NCI-H2081 treated with DMSO at 0.1 percent for 48 hours (cell line): ENCODE measurements around the gene SLC22A5.
"Not testable (repeated sequence)": the region's sequence is repeated elsewhere in the genome, so short reads cannot be mapped to it uniquely, and the experiment has no call there.

ENCODE experiments used
- DNase-seq: peaks from one replicate; lab custom pipeline; 2025; lab: John Stamatoyannopoulos, UW

The SLC22A5 gene

DNA sequence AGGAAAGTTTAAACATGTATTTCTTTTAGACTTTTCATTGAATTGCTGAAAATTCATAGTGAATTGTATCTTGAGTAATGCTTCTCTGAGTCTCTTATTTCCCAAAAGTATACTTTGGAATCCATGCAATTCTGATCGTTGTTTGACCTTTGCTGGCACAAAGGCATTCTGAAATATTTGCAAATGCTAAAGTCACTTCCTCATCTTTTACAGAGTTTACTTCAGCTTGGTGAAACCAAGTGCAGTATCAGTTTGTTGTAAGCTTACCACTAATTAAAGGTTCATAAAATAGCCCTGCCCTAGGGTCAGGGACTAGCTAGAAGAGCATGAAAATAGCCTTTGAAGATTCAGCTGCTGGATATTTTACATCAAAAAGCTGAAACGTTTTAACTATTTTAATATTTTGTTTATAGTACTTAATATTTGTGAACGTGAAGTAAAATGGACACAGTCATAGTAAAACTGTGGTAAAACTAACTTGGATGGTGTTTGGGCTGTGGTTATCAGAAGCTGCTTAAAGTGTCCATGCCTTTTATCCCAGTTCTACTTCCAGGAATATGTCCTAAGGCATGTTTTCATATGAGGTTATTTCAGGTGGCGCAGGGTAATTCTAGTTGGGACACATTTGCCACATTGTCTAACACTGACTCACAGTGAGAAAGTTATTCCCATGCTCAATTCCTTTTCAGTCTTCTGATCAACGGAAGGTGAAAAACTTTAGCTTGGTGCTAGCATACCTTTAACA lies 45.3 kb downstream of the SLC22A5 start:
- no peak for DNase-seq

DNA sequence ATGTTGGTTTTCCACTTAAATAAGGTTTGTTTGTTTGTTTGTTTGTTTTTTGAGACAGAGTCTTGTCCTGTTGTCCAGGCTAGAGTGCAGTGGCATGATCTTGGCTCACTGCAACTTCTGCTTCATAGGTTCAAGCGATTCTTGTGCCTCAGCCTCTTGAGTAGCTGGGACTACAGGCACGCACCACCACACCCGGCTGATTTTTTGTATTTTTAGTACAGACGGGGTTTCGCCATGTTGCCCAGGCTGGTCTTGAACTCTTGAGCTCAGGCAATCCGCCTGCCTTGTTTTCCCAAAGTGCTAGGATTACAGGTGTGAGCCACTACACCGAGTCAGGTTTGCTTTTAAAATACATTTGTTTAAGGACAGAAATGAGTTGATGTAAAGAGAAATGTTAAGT lies 46.0 kb downstream of the SLC22A5 start:
- not testable (repeated sequence) for DNase-seq

DNA sequence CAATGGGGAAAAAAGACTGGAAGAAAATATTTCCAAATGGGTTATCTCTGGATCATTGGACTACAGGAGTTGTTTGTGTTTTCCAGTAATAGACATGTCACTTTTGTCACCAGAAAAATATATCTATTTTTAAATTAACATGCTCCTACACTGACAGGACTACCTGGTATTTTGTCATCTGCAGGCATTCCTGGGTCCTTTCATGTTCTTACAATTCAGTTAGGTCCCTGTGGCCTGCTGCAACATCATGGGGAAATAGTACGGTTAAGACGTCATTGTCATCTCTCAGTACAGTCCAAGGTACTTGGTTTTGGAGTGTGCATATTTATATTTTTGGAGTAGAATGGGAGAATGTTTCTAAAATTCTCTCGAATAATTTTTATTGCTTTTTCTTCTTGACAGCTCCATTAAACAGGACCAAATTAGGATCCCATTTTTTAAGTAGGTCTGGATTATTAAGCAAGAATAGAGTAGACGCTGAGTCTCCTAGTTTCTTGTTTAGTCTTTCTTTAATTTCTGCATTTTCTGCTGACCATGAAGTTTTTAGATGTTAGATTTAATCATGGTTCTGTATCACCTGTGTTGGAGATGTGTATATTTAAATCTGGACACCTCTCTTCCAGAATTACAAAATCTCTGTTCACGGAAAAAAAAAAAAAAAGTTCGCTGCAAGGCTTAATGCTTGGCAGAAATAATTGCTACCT lies 46.9 kb downstream of the SLC22A5 start:
- no peak for DNase-seq

DNA sequence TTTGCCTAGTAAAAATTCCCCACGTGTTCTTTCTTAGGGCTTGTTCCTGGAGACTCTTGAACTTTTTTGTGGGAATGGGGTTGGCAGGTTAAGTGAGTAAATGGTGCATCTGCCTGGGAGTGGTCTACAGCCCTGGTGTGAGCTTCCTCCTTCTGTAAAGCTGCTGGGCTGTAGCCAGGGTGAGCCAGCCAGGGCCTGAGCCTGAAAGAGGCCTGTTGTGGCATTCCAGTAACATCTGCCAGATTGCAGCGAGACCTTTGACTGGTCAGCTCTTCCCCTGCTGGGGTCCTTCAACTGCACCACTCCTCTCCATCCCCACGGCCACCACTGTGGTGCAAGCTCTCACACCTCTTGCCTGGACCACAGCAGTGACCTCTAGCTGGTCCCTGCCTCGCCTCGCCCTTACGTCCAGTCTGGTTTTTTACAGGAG lies 47.5 kb downstream of the SLC22A5 start:
- DNase-seq = no peak

DNA sequence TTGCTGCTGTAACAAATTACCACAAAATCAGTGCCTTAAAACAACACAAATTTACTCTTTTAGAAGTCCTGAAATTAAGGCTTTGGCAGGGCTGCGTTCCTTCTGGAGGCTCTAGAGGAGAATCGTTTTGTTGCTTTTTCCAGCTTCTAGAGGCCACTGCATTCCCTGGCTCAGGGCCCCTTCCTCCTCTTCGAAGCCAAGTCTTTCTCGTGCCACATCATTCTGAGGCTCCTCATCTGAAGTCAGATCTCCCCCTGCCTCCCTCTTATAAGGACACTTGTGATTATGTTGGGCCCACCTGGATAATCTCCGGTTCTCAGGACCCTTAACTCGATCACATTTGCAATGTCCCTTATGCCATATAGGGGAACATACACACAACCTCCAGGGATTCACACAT lies 48.0 kb downstream of the SLC22A5 start:
- no peak for DNase-seq

DNA sequence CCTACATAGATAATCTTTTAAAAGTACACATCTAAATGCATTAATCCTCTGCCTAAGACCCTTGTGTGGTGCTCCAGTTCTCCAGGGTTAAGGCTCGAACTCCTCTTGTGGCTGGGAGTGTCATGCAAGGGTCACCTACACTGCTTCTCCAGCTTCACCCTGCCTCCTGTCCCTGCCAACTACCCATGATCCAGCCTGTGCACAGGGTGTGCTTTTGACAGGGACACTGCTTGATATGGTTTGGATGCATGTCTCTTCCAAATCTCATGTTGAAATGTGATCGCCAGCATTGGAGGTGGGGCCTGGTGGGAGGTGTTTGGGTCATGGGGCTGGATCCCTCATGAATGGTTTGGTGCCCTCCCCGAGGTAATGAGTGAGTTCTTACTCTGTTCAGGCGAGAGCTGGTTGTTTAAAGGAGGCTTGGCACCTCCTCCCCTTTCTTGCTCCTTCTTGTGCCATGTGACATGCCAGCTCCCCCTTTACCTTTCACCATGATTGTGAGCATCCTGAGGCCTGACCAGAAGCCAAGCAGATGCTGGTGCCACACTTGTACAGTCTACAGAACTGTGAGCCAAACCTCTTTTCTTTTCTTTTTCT lies 48.5 kb downstream of the SLC22A5 start:
- DNase-seq = no peak

DNA sequence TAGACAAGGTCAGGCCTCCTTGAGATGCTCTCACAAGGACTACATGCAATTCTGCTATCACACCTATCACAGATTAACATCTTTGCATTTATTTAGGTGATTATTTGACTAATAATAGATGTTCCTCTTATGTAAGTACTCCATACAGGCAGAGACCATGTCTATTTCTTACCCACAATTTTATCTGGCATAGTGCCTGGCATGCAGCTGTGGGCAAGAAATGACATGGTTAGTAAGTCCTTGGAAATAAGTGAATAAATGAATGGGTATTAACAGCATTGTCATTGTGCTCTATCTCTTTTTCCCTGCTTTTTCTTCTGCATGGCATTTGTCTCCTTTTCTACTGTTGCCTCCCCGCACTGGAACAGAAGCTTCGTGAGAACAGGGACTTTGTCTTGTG lies 49.4 kb downstream of the SLC22A5 start:
- no peak for DNase-seq

DNA sequence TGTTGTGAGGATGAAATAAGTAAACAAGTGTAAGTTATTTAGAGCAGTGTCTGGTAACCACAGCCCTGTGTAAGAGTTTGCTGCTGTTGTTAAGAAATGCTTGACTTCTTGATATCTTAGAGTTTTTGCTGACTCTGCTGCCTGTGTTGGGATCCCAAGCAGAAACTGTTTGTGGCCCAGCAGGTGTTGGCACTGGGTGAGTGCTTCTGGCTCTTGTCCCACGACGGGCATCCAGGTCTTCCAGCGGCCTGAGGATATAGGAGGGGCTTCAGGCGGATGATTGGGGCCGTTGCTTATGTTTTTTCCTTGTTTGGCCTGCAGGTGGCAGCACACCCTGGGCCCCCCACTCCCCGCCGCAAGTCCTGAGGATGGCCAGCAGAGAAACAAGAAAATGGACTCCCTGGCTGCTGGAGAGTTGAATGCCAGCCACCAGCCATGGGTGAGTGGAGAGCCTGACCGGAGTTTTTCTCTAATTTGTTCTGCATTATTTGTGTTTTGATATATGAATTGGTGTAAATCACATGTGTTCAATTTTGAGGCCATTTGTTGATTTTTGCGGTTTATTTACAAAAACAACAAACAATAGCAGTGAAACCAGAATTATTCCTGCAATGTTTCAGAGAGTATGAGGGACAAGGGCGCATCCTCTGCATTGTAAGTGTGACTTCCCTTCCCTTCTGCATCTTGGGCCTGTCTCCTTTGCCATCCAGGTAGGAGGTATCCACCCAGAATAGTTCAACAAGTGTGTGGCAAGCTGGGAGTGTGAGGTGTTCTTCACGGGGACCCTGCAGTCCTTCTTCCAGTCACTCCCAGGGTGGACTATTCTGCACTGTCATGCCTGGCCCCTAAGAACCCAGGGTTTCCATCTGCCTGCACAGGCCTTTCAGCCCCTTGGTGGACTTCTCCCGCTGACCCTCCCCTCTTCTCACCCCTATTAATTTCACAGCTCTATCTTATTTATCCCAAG lies 50.3 kb downstream of the SLC22A5 start:
- no peak for DNase-seq

DNA sequence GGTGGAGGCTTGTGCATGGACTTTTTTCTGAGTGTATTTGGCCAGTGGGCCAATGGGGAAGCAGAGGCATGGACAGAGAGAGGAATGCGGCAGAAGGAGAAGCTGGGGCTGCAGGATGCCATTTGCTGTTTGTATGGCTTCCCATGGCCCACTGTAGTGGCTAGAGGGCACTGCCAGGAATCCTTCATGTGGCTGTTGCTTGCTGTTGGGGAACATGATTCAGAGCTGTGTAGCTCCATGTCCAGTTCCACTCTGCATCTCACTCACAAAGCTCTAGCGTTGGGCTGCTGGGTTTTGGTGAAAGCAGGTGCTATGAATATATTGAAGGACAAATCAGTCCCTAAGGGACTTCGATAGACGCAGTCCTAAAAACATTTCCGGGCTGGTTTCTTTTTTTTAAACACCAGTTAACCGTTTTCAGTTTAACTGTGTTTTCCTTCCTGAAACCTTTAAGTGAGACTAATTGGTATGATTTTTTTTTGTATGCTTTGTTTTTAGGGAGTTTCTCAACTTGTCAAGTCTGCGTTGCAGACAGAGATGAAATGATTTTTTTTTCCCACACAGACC lies 51.3 kb downstream of the SLC22A5 start:
- no peak for DNase-seq

DNA sequence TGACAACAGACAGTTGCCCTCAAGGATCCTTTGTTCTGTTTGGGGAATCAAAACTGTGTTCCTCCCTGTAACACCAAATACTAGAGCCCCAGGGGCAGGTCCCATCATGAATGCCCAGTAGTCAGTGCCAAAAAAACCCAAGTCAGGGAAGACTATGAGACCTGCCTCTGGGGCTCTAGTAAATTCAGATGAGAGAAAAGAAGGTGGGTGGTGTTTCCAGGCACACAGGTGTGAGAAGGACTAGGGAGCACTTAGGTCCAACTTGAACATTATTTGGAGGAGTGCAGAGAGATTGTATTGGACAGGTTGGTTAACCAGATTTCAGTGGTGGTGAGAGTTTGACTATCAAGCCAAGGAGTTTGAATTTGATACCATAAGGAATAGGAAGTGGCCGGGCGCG lies 52.0 kb downstream of the SLC22A5 start:
- DNase-seq = no peak

DNA sequence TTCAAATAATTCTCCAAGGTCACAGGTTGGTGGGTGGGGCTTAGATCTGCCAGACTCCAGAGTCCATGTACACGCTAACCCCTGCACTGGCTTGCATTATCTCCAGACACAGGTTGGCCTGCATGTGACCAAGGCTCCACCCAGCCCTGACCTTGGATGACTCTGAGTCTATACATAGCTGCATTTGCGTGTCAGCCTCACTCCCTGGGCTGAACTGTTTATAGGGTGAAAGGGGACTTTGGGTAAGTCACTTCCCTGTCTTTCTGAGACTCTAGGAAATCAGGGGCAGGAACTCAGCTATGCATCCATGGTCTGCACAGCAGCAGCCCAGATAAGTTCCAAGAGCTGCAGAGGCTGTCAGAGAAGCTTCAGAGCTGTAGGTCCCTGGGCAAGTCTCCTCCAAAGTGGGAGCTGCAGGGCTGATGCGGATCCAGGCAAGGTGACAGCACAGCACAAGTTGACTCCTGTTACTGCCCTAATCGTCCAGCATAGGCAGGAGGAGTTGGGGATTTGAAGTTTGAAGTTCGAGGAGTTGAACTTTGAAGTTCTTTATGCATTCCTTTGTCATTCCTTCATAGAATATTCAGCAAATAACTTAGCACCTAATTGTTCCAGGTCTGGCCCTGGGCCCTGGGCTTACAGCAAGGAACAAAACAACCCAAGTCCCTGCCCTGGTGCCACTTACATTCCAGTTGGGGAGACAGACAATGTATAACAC lies 53.4 kb downstream of the SLC22A5 start:
- no peak for DNase-seq

DNA sequence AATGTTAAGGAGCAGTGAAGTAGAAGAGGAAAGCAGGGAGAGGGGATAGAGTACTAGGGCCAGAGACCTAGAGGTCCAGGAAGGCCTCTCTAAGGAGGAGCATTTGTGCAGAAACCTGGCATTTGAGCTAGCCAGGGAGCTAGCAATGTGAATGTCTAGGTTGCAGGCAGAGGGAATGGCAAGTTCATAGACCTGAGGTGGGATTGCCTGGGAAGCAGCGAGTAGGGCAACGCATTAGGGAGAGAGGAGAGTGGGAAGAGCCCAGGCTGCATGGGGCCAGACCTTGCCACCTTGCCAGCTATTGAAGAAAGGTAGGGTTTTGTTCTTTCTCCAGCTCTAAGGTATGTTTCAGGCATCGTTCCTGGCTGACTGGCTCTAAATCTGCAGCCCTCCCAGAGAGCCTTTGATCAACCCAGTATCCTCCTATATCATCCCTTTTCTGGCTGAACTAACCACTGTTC lies 54.0 kb downstream of the SLC22A5 start:
- DNase-seq = no peak

DNA sequence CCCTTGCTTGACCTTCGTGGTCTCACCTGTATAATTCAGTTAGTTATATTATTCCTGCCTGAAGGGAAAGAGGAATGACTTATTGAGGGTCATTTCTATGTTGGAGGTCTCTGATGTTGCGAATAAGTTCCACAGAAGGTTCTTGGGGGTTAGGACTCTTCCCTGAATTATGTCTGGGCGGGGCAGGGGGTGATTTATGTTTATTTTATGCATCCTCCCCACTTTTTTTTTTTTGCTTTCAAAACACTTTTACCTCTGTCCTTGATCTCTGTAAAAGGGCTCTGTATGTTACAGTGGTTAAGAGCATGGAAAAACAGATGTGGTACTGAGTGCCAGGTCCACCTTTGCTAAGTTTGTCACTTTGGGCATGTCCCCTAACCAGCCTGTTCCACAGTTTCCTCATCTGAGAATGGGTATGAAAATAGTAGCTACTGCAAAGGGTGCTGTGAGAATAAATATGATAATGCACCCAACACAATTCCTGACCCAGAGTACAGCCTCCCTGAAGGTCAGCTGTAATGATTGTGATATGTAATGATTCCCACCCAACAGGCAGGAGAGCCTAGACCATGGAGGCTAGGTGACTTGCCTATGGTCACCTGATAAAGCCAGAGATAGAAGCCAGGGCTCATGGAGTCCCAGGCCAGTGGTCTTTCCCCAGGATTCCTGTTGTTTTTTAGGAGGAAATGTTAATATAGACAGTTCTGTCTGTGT lies 54.8 kb downstream of the SLC22A5 start:
- no peak for DNase-seq

DNA sequence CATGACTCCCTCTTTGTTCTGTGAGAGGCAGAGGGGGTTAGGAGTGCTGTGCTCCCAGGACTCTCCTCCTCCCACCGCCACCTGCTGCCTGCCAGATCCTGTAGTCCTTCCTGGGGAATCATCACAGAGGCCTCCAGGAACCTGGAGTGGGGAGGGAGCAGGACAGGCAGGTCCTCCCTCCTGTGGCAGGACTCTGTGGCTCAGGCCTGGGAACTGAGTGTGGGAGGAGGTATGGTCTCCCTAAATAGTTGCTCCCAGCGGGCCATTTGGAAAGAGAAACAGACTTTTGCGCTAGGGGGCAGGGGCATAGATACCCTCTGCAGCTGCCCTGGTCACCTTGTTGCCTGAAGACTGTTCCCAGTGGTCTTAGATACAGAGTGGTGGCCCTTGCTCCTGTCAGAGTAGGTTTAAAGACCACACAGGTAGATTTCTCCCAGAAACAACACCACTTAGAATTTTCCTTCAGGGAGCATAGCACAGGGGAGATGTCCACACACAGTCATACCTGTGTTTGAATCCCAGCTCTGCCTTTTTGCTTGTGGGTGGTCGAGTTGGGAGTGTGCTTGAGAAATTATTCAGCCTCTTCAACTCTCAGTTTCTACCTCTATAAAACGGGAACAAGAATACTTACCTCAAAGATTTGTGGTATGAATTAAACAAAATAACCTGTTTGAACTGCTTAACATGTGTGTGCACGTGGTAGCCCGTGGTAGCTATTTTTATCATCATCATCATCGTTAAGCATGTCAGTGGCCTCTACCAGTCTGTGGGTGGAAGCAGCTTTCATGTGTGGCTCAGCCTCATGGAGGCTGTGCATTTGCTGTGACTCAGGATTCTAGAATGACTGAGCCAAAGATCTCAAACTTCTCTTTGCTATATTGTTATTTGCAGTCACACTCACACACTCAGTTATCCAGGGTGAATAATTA lies 55.8 kb downstream of the SLC22A5 start:
- no peak for DNase-seq

DNA sequence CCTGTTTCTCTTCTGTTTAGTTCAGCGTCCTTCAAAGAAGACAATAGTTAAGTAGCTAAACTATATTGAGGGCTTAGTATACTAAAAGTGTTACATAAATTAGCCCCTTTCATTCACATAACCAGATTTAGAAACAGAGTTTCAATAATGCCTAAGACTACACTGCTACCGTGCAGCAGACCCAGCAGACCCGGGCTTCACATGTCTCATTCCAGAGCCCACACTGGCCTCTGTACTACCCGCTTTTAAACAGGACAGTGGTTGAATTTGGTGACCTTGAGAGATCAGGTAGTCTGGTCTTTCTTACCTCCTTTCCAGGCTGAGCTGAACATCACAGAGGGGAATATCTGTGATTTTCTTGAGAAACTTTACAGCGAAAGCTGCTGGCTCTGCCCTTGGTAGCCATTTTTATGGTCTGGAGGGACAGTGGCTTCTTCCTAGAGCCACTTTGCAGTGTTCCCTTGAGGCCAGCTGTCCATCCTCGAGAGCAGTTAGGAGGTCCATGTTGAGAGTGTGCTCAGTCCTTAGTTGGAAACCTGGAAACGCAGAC lies 56.5 kb downstream of the SLC22A5 start:
- no peak for DNase-seq

DNA sequence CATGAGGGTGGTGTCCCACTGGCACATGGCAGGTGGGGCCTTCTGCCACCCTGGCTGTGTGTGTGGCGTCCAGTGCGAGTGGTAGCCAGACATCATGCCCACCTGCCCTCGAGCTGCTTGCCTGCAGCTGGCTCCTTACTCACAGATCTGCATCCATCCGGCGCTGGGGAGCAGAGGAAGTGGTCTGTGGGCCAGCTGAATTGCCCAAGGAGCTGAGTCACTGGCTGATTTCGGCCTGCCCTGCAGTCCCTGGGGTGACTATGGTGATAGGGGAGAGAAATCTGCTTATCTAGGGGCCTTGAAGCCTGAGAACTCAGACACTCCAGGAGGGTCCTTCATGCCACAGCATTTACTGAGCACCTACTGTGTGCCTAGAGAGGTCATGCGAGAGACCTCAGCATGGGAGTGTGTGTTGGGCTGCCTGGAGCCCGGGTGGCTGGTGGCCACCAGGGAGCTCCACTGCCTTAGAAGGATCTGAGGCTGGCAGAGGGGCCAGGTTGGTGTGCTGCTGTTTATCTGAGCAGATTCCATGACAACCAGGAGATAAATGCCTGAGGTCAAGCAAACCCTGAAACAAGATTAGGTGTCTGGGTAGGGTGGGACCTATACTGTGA lies 57.1 kb downstream of the SLC22A5 start:
- no peak for DNase-seq

DNA sequence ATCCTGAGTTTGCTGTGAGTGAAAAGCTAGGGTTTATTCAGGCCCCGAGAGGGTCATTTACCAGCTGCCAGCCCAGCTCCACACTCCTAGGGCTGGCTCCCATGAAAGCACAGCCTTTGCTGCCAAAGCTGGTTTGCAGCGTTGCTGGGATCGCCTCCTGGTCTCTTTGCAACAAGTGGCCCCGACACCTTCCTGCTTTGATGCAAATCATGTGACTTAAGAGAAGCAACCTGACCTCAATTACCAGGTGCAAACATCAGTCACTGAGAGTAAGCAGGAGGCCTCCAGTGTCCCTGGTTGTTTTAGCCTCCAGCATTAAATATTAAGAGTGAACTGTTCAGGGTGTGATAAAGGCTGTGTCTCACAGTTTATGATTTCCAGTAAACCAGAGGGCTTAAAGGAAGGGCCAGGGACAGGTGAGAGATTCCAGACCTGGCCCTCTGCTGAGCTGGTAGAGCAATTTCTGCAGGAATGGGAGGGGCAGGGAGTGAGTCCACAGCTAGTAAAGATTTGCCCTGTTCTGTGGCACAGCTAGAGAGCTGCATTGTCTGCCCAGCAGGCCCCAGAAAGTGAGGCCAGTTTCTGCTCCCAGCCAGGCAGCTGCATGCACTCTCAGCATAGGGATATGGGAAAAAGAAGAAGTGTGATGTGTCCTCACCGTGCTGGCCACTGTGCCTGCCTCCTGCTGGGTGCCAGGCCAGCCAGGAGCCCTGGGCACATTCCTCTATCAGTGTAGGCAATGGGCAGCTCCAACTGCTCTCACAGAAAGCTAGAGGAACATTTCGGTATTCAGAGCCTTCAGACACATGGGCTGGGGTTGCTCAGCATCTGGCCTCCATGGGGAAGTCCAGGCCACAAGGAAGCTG lies 58.0 kb downstream of the SLC22A5 start:
- no peak for DNase-seq

DNA sequence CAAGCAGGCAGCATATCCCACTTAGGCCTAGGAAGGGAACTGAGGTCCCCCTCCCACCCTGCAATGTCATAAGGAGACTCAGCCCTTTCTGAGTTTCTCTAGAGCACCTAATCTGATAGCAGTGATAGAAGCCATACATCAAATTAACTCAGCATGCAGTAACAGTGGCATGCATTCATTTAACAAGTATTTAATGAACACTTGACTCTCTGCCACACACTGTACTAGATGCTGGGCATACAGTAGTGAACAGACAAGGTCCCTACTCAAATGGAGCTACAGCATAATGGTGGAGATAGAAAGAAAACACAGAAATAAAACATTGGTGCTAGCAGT lies 58.6 kb downstream of the SLC22A5 start:
- no peak for DNase-seq
